Erythroblast (primary cell): ENCODE measurements around the gene IL20.

Experiments
- GATA1 ChIP-seq: IDR thresholded peaks from 2 replicates; pipeline ENCODE4 v1.6.1; 2011; ENCODE audit warnings: low read depth, mild to moderate bottlenecking, control low read depth, low read length, moderate library complexity
- POLR2A ChIP-seq: IDR thresholded peaks from 2 replicates; pipeline ENCODE4 v1.6.1; 2011; ENCODE audit warnings: mild to moderate bottlenecking, low read length

DNA sequence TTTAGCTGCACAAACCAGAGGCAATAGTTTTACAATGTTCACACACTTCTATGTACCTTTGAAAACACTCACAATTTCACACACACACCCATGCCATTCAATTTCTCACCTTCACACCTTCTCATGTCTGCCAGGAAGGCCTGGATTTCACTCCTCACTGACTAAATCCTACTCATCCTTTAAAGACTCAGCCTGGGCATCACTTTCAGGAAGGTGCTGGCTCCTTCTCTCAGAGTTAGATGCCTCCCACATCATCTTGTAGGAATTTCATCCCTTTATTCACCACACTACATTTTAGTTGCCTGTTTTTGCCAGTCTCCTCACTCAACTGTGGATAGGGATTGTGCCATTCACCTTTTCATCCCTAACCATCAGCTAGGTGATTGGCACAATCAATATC, 2.3 kb downstream of the IL20 start:
- no peak for TF ChIP-seq POLR2A
- no peak for TF ChIP-seq GATA1
